ENCODE data around the gene IRF6.

The IRF6 gene

GRCh38 chr1:209786146-209786545 lies 19.8 kb downstream of the IRF6 start:
- DNase-seq, result no peak

DNA sequence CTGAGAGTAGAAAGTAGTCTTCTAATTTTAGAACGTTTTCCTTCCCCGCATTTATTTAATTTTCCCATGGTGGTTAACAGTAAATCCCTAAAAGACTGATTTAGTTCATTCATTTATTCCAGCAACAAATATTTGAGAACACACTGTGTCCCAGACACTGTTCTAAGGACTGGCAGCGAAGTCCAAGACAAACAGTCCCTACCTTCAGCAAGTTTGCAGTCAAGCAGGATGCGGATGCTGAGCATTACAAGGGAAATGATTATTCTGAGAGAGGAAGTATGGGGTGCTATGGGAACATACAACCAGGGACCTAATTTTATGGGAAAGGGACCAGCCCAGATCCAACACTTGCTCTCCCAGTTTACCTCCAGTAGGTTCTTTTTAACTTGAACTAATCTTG lies 20.4 kb downstream of the IRF6 start:
- DNase-seq, result no peak

DNA sequence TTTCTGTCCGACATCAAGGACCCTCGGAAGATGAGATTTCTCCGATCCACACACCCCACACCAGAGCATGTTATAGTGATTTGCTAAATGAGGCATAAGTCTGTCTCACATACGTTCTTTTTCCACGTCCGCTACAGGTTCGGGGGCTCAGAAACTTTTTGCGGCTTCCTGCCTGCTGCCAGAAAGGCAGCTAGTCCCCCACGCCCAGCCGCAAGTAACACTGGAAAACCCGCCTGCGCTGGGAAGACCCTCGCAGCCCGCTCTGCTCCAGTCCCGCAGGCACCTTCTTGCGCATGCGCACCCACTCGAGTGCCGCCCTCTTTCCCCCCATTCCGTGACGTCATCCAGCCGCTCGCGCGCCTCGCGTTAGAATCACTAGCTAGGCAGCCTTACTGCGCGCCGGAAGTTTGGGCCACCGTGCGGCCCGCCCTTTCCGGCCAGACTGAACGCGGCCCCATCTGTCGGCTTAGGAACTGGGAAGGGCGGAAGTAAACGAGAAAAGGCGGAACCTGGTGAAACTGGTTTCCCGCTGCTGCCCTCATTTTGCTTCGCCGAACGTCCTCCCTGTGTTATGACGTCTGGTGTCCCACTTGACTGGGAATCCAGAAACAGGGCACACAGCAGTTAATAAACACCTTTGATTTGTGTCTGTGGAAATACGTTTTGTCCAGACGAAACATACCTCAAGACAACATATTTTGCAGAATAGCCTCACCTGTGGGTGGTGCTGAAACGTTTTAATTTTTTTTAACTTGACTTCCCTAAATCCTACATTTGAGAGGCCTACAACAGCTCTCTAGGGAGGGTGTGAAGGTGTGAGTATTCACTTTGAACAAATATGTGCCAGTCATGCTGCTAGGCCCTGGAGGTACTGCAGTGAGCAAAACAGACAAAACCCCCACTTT lies 21.4 kb downstream of the IRF6 start, which contains the start of gene C1orf74:
C1orf74 (minus strand) TSS at position 295 of the 905 bp plus-strand sequence. CDS start 925 bp downstream, outside the sequence.
- peak; percentile 100 for DNase-seq

GRCh38 chr1:209783386-209783785 lies 22.6 kb downstream of the IRF6 start:
- DNase-seq, result no peak

DNA sequence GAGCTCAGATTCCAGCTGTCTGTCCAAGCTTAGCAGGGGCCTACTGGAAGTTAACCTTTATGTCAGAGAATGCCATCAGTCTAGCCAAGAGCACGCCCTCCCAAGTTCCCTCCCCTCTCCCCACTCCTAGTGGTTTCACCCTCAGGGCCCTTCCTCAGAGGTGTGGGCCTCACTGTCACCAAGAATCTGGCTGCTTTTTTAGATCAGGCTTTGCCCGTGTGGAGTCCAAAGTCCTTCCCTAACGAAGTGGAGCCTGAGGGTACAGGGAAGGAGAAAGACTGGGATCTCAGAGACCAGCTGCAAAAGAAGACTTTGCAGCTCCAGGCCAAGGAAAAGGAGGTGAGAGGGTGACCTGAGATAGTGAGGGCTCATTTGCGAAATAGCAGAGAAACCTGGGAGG lies 25.7 kb downstream of the IRF6 start:
- DNase-seq, result no peak

- DNase-seq, result no peak
These were observed 27.8 kb downstream of the IRF6 start for GRCh38 chr1:209778102-209778501.

DNA sequence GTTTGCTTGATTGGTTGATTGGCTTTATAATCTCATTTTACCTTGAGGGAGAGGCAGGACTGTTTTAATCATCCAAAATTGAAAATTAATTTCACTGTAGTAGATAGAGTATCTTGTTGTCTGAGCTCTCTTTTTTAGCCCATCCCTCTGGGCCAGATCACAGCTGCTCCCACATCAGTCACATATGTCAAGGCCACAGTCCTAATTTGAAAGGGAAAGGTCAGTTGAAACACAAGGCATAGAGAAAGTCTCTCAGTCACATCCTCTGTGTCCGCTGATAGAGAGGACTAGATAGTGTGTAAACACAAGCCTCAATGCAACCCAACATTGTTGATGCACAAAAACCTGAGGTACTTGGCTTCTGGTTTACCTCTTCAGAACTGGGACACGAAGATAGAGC lies 28.4 kb downstream of the IRF6 start:
- no peak for DNase-seq

- no peak for DNase-seq
These were observed 30.3 kb downstream of the IRF6 start for GRCh38 chr1:209775678-209776077.

GRCh38 chr1:209774592-209774991 lies 31.4 kb downstream of the IRF6 start:
- peak; percentile 27 to 45 (median 43) for DNase-seq

- no peak for DNase-seq
These were observed 33.8 kb downstream of the IRF6 start for GRCh38 chr1:209772126-209772525.

GRCh38 chr1:209770636-209771415 lies 35.1 kb downstream of the IRF6 start:
- no peak for DNase-seq

DNA sequence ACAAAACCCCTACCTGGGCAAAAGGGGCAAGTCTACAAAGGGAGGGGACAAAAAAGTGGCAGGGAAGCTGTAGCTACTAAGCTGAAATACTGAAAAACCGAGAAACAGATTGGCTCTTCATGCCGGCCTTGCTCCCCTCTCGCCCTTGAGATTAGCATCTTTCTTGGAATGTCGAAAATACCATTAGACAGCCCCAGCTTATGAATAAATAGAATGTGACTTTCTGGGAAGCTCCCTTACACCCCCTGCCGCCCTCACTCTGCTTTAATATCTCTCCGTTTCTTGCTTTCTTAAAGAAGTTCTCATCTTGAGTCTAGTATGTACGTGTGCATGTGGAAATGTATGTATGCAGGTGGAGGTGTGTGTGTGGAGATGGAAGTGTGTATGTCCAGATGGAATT lies 36.0 kb downstream of the IRF6 start:
- DNase-seq, result peak; percentile 55 to 62 (median 59)

- peak; percentile 80 to 83 (median 83) for DNase-seq
These were observed 36.6 kb downstream of the IRF6 start for GRCh38 chr1:209769171-209769904.

- peak in 2 of 3 donors; percentile 27 to 36 for DNase-seq
These were observed 37.6 kb downstream of the IRF6 start for GRCh38 chr1:209768354-209768774.

DNA sequence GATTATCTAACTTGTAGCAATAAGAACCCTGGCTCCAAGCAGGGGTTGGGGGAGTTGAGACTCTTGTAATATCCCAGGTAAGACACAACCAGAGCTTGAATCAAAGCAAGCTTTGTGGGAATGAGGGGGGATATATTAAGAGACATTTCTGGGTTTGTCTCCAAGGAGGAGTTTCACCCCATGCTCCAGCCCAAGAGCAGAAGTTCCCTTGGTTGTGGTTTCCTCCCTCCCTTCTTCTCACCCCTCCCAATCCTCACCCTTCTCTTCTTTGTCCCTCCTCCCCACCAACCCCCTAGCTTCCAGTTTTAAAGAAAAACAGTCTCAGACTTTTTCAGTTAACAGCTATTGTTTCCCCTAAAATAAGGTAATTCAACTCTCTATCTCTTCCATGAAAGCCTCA lies 38.2 kb downstream of the IRF6 start:
- DNase-seq, result peak in 2 of 3 donors; percentile 38 to 48

- DNase-seq, result no peak
These were observed 38.8 kb downstream of the IRF6 start for GRCh38 chr1:209767096-209767495.

GRCh38 chr1:209766051-209766450 lies 39.9 kb downstream of the IRF6 start:
- DNase-seq, result peak; percentile 73 to 83 (median 74)

DNA sequence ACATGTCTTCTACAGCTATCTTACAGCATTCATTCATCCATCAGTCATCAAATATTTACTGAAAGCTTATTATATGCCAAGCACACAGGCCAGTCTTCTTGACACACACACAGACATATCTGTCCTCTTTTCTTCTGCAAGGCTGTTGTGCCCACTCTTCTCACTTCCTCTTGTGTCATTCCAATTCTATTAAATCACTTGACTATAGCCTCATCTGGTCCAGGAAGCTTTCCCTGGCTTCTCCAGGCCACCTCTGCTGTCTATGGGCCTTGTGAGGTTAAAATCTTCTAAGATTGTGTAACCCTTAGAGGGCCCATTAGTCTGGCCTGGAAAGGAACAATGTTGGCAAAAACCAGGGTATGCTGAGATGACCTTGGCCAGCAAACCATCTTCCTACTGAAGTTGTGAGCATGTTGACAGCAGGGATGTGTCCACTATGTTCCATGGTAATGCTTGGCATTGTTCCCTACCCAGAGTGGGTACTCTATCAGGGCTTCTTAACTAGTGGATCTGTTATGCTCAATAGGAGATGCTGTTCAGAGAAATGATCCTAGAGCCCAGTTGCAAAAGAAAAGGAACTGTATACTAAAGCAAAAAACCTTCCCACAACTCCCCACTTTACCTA lies 44.8 kb downstream of the IRF6 start:
- peak; percentile 76 to 90 (median 79) for DNase-seq

- no peak for DNase-seq
These were observed 46.0 kb downstream of the IRF6 start for GRCh38 chr1:209759829-209760359.

GRCh38 chr1:209758400-209758799 lies 47.5 kb downstream of the IRF6 start:
- no peak for DNase-seq

GRCh38 chr1:209756615-209757445 lies 49.1 kb downstream of the IRF6 start:
- DNase-seq, result peak in 2 of 3 donors; percentile 63

All from suppressor macrophage treated with lipopolysaccharide for 1 hour (primary cell).